HG03175 (cell line): ENCODE results near the gene FAAP100.
"Not testable (repeated sequence)": the region's sequence is repeated elsewhere in the genome, so short reads cannot be mapped to it uniquely, and the experiment has no call there.

Experiments
- ATAC-seq: cut with Tn5 transposase; IDR thresholded peaks from one replicate; pipeline ENCODE4 v1.9.1; 2021; ENCODE audit warnings: mild to moderate bottlenecking, moderate library complexity; ENCODE audit not compliant: unreplicated experiment

Gene FAAP100

DNA sequence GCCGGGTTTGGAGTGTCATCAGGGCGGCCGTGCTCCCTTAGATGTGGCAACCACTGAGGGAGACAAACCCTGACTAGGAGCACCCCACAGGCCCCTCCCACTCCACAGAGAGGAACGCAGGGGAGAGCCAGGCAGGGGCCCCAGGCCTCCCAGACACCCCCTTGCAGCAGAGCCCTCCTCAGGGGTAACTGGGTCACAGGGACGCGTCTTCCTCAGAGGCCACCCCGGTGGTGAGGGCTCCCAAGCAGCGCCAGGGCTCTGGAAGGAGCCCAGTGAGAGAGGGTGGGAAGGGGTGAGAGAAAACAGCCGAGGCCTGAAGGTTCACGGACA is 12.6 kb downstream of the FAAP100 start:
- no peak for ATAC-seq

DNA sequence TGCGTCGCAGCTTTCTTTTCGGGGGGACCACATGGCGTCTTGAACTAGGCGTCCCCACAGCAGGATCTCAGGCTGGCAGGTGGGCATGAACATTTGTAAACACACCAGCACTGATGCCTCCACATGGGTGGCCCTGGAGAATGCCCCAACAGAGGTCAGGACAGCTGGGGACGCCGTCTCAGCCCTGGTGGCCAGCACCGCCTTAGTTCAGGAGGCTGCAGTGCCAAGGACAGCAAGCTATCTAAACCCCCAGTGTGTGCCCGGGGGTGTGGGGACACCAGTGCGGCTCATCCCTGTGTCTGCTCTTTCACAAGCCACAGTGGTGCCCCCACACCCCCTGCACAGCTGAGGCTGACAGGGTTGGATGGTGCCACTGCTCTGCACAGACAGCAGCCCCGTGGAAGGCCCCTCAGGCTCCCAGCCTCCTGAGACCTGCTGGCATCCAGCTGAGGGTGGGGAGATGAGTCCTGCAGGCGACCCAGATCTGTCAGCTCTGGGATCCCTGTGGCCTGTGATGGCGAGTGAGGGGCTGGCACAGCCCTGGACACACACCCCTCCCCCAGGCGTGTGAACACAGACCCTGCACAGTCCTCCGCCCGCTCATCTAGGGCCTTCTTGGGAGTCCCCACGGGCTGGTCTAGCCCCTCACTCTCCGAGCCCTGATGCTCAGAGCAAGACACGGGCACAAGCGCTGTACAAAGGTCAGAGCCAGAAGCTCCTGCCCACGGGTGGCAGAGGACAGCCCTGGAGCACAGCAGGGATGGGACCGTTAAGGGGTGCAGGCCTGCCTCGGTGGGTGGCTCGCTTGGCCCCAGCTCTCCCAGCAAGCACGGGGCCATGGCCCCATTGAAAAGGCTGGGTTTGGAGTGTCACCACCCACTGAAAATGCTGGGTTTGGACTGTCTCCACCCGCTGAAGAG is 13.2 kb downstream of the FAAP100 start:
- no peak for ATAC-seq

DNA sequence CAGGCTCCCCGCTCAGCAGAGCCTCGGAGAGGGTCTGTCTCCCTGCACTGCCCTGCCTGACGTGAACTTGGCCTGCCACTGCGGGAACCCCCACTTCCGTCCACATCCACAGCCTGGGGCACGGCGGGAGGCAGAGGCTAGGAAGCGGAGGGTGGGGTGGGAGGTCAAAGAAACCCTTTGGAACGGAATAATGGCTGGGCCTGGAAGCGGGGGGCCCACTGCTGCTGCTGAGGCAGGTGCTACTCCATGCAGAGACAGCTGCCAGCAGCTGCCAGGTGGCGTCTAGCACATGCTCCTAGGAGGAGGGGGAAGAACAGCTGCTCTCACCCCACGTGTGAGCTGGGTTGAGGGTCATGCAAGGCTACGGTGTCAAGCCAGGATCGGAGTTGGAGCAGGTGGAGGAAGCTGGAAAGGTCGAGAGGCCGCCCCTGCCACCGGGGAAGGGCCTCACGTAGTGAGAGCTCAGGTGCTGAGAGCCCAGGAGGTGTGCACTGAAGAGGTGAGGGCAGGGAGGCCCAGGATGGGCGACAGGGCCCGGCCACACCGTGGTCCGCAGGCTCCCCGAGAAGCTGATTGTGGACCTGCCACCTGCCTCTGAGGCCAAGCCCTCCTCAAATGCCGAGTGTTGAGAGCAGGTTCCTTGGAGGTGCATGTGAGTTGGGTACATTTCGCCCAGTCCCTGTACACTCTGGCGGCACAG is 14.1 kb downstream of the FAAP100 start:
- ATAC-seq, result no peak

GRCh38 chr17:81537343-81537855 is 14.8 kb downstream of the FAAP100 start:
- no peak for ATAC-seq

DNA sequence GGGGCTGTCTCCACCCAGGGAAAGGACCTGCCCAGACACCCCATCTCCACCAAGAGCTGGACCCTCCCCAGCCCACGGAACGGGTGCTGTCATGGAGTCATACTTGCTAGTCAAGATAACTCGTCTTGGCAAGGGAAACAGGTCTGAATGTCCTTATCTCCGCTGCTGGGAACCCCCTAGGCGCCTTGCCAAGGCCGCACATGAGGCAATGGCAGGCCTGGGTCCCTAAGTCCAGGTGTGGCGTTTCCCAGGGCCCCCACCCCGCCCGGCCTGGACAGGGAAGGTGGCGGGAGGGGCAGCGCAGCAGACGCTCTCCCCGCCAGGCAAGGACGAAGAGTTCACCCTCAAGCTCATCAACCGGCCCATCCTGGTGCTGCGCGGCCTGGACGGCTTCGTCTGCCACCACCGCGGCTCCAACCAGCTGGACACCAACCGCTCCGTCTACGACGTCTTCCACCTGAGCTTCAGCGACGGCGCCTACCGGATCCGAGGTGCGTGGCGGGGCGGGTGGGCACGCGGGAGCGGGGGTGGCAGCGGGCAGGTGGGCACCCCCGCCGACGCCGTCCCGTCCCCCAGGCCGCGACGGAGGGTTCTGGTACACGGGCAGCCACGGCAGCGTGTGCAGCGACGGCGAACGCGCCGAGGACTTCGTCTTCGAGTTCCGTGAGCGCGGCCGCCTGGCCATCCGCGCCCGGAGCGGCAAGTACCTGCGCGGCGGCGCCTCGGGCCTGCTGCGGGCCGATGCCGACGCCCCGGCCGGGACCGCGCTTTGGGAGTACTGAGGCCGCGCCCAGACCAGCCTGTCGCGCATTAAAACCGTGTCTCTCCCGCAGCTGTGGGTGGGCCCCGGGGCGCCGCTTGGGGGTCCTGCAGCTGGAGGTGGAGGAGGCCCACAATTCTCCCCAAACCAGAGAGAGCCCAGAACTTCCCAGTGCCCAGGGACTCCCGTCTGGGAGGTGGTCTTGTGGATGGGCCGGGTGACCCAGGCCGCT is 15.6 kb downstream of the FAAP100 start:
- ATAC-seq, result no peak

GRCh38 chr17:81535480-81536298 is 16.5 kb downstream of the FAAP100 start:
- no peak for ATAC-seq

GRCh38 chr17:81535007-81535328 is 17.2 kb downstream of the FAAP100 start:
- ATAC-seq, result no peak

DNA sequence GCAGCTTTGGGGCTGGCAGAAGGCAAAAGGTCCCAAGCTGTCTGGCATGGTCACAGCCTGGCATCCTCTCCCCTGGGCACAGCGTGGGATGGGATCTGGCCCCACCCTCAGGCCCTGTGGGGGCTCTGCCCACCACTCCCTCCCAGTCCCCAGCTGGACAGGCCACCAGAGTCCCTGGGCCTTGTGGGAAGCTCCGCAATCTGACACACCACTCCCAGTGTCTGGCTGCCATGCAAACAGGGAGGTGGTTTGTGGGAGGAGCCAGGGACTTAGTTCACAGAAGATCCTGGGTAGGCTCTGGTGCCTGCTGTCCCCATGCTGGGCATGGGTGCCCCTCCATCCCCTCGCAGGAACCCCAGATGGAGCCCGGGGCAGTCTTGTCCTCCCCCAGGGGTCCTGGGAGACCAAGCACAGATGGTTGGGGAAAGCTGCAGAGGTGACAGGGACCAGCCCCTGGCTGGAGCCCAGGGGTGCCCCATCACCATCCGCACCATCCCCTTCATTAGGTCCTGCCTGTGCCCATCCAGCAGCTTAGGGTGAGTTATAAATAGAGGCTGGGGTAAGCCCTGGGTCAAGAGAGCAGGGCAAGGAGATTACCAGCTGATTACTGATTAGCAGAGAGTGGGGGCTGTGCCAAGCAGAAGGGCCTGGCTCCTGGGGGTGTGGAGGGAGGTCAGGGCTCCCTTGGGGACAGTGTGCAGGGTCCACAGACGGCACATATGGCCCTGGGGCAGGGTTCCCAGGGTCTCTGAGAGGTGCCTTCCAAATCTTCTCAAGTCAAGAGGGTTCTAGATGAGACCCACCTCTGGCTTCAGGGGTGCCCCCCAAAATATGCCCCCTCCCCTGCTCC is 17.8 kb downstream of the FAAP100 start:
- ATAC-seq, result no peak

GRCh38 chr17:81533339-81534141 is 18.6 kb downstream of the FAAP100 start:
- ATAC-seq, result no peak

DNA sequence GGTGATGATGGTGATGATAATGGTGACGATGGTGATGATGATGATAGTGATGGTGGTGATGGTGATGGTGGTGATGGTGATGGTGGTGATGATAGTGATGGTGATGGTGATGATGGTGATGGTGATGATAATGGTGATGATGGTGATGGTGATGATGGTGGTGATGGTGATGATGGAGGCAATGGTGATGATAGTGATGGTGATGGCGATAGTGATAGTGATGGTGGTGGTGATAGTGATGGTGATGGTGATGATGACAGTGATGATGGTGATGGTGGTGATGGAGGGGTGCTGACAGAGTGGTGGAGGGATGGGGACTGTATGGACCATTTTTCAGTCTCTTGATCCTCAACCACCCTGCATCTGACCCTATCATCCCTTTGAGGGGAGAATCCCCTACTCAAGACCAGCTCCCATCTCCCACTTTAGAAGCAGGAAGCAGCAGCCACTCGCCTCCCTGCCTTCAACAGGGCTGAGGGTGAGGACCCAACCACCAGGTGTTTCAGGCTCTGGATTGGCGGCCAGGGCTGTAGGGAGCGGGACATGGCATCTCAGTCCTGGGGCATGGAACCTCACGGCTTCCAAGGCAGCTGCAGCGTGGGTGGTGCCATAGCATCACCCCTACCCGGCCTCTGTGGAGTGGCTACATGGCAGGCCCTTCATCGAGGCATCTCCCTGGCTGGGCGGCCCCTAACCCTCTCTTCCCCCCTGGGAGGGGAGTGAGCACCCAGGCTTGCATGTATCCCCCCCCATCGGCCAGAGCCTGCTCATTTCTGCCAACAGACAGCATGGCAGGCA is 19.5 kb downstream of the FAAP100 start:
- ATAC-seq, result no peak

- not testable (repeated sequence) for ATAC-seq
These were observed 20.2 kb downstream of the FAAP100 start for GRCh38 chr17:81531998-81532404.

GRCh38 chr17:81531013-81531412 is 21.1 kb downstream of the FAAP100 start:
- ATAC-seq, result not testable (repeated sequence)

DNA sequence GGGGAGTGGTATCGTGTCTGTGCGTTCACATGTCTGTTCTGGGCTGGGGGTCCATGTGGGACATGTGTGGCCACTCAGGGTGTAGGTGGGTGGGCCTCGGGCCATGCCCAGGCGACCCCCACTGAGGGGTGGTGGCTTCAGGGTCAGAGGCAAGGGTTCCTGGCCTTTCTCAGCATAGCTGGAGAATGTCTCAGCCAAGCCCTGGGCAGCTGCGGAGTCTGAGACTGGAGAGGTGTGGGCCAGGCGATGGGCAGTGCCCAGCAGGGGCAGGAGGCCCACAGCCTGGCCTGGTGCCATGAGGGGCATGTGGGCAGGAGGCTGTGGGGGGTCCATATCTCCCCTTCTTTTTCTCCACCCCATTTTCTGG is 22.7 kb downstream of the FAAP100 start:
- ATAC-seq, result no peak

- no peak for ATAC-seq
These were observed 23.3 kb downstream of the FAAP100 start for GRCh38 chr17:81528651-81529436.

GRCh38 chr17:81528384-81528650 is 23.8 kb downstream of the FAAP100 start:
- no peak for ATAC-seq

DNA sequence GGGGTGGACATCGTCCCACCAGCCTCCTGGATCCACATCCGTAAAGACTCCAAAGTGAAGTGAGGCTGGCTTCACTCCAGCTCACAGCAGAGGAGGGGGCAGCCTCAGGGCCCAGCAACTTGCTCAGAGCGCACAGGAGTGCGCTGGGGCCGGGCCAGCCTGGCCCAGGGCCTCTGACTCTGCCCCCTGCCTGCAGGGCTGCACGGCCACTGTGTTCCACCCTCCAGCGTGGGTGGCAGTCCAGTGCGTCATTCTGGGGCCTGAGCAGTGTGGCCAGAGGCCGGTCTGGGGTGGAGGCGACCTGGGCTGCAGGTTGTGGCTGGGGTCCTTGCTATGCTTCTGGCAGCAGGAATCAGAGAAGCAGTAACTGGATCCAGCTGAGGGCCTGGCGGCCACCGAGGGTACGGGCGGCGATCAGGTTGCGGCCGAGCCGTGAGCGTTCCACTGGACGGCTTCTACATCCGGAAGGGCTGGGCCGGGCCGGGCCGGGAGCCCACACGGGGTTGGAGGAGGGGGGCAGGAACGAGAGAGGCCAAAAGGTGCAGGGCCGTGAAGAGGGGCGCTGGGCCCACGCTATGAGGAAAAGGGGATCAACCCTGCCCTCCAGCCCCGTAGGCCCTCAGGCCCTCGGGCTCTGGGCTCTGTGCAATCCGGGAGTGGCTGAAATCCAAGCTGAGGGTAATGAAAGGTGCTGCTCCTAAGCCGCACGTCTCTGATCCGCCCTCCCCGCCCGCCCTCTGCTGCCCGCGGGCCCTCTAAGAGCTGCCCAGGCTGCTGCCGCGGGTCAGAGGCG is 24.4 kb downstream of the FAAP100 start, which contains the start of gene FSCN2:
Gene FSCN2, plus strand, starts transcription at position 787 of the 793 bp plus-strand sequence. CDS start 155 bp downstream, outside the sequence.
- no peak for ATAC-seq
